ENCODE data around the gene TSPAN8.

DNA sequence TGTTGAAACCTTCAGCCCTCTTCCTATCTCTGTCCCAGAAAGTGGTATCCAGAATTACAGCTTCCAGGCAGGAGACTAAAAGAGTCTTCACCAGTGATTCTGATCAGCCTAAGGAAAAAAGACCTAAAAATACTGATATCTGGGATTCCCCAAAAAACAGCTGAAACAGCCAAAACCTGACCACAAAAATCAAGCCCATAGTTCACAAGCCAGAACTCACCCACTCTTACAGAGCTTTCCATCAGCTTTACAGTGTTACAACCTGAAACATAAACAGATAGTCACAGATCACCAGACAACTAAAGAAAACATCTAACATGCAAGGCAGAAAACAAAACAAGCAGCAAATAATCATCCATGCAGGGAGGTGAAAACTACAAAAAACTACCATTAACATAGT, 26.0 kb upstream of the TSPAN8 start:
- TF ChIP-seq, protein P1, sequence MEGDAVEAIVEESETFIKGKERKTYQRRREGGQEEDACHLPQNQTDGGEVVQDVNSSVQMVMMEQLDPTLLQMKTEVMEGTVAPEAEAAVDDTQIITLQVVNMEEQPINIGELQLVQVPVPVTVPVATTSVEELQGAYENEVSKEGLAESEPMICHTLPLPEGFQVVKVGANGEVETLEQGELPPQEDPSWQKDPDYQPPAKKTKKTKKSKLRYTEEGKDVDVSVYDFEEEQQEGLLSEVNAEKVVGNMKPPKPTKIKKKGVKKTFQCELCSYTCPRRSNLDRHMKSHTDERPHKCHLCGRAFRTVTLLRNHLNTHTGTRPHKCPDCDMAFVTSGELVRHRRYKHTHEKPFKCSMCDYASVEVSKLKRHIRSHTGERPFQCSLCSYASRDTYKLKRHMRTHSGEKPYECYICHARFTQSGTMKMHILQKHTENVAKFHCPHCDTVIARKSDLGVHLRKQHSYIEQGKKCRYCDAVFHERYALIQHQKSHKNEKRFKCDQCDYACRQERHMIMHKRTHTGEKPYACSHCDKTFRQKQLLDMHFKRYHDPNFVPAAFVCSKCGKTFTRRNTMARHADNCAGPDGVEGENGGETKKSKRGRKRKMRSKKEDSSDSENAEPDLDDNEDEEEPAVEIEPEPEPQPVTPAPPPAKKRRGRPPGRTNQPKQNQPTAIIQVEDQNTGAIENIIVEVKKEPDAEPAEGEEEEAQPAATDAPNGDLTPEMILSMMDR (IDR thresholded peaks at IDR 0.05) = no peak
- TF ChIP-seq TCF7L2 (IDR thresholded peaks at IDR 0.05; ENCODE audit: low read depth, low read length) (no peak), POLR2AphosphoS5 (IDR thresholded peaks at IDR 0.05; ENCODE audit: low read depth, low read length) (no peak)
- TF ChIP-seq, protein P2, sequence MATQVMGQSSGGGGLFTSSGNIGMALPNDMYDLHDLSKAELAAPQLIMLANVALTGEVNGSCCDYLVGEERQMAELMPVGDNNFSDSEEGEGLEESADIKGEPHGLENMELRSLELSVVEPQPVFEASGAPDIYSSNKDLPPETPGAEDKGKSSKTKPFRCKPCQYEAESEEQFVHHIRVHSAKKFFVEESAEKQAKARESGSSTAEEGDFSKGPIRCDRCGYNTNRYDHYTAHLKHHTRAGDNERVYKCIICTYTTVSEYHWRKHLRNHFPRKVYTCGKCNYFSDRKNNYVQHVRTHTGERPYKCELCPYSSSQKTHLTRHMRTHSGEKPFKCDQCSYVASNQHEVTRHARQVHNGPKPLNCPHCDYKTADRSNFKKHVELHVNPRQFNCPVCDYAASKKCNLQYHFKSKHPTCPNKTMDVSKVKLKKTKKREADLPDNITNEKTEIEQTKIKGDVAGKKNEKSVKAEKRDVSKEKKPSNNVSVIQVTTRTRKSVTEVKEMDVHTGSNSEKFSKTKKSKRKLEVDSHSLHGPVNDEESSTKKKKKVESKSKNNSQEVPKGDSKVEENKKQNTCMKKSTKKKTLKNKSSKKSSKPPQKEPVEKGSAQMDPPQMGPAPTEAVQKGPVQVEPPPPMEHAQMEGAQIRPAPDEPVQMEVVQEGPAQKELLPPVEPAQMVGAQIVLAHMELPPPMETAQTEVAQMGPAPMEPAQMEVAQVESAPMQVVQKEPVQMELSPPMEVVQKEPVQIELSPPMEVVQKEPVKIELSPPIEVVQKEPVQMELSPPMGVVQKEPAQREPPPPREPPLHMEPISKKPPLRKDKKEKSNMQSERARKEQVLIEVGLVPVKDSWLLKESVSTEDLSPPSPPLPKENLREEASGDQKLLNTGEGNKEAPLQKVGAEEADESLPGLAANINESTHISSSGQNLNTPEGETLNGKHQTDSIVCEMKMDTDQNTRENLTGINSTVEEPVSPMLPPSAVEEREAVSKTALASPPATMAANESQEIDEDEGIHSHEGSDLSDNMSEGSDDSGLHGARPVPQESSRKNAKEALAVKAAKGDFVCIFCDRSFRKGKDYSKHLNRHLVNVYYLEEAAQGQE (IDR thresholded peaks at IDR 0.05; ENCODE audit: insufficient read depth in 1 of 2, low read depth in 2 of 2, low read length in 1 of 2) = no peak
